Peyer's patch (tissue), 4 donors: ENCODE data around the gene B4GALNT4. TPM values are rescaled to one million over a fixed set of nuclear protein-coding genes. Genes with fewer than 3 reads are reported as not detected.

Source experiments
- DNase-seq, 3 donors: peaks; one replicate each; pipeline ENCODE4 v3.0.0-alpha.2; 2017 to 2019
- H3K27ac ChIP-seq, 4 donors: fragments of 200-600 bp; sonication (generic); one replicate each; pipeline ENCODE4 v1.5.1; 2016 to 2019
- H3K27me3 ChIP-seq, 2 donors: fragments of 200-600 bp; sonication (generic); one replicate each; pipeline ENCODE4 v1.5.1; 2019
- H3K36me3 ChIP-seq, 3 donors: fragments of 200-600 bp; sonication (generic); one replicate each; pipeline ENCODE4 v1.5.1; 2016 to 2019
- H3K4me1 ChIP-seq, 4 donors: fragments of 200-600 bp; sonication (generic); one replicate each; pipeline ENCODE4 v1.5.1; 2016 to 2019
- H3K4me3 ChIP-seq, 4 donors: fragments of 200-600 bp; sonication (generic); 1 replicate in 3 of 4; 2 replicates in 1 of 4; pipeline ENCODE4 v1.5.1; 2016 to 2019; ENCODE audit warnings: mild to moderate bottlenecking in 1 of 4
- H3K9me3 ChIP-seq, 4 donors: fragments of 200-600 bp; sonication (generic); one replicate each; pipeline ENCODE4 v1.5.1; 2016 to 2019; ENCODE audit warnings: mild to moderate bottlenecking in 1 of 4
- CTCF ChIP-seq, 6 experiments: fragments of 450-650 bp in 4 of 6; fragments of 200-600 bp in 2 of 6; sonication (generic) in 1 of 6; IDR thresholded peaks; one replicate each; pipeline ENCODE4 v1.5.1; 2017 to 2019; ENCODE audit warnings: antibody characterized with exemption in 6 of 6, mild to moderate bottlenecking in 3 of 6, moderate library complexity in 1 of 6
- POLR2A ChIP-seq, 2 donors: fragments of 450-650 bp; IDR thresholded peaks; one replicate each; pipeline ENCODE4 v1.5.1; 2017; ENCODE audit warnings: antibody characterized with exemption in 2 of 2, mild to moderate bottlenecking in 2 of 2, moderate library complexity in 2 of 2
- total RNA-seq, 4 donors: library from RNA; depleted of rRNA; stranded (reverse); fragments of >200 nt; gene quantifications; one replicate each; pipeline ENCODE4 v1.1.0, GENCODE V29; 2016

B4GALNT4 gene
- total RNA-seq, 4 donors from 2014 or later: 2.5 to 36.3 (median 9.3) TPM

GRCh38 chr11:395866-396265, 26.6 kb downstream of the B4GALNT4 start:
- Histone ChIP-seq H3K27me3 (no peaks in the 10 kb centered on the region), H3K4me3 (peak overlapping the region in 2 of 4 donors; percentile 78 to 89), H3K36me3 (peaks cover 0 to 24% (median 0%) of the 10 kb centered on the region in 3 donors), H3K9me3 (no peaks in the 10 kb centered on the region), H3K4me1 (peaks cover 0 to 24% (median 9%) of the 10 kb centered on the region in 4 donors), H3K27ac (peak overlapping the region in 1 of 4 donors; percentile 98)
- TF ChIP-seq CTCF (IDR thresholded peaks at IDR 0.05): no peak
- TF ChIP-seq POLR2A (IDR thresholded peaks at IDR 0.05): no peak
- DNase-seq: no peak

GRCh38 chr11:396511-396947, 27.2 kb downstream of the B4GALNT4 start:
- peak overlapping the region; percentile 26 to 50 (median 46) for H3K4me3 ChIP-seq
- peak in 1 of 3 donors; percentile 39 for DNase-seq
- H3K27ac ChIP-seq: peak overlapping the region in 2 of 4 donors; percentile 9 to 66
- H3K9me3 ChIP-seq: no peaks in the 10 kb centered on the region
- H3K27me3 ChIP-seq: no peaks in the 10 kb centered on the region
- H3K36me3 ChIP-seq: peaks cover 0 to 24% (median 0%) of the 10 kb centered on the region in 3 donors
- peak in 1 of 6 experiments; percentile 4 for TF ChIP-seq CTCF (IDR thresholded peaks at IDR 0.05)
- TF ChIP-seq POLR2A (IDR thresholded peaks at IDR 0.05): no peak
- peaks cover 0 to 24% (median 9%) of the 10 kb centered on the region in 4 donors for H3K4me1 ChIP-seq

- H3K27me3 ChIP-seq: no peaks in the 10 kb centered on the region
- H3K36me3 ChIP-seq: peaks cover 0 to 24% (median 0%) of the 10 kb centered on the region in 3 donors
- DNase-seq: peak in 2 of 3 donors; percentile 77 to 86
- H3K9me3 ChIP-seq: no peaks in the 10 kb centered on the region
- H3K27ac ChIP-seq: peak overlapping the region in 2 of 4 donors; percentile 9 to 66
- peaks cover 0 to 24% (median 9%) of the 10 kb centered on the region in 4 donors for H3K4me1 ChIP-seq
- TF ChIP-seq CTCF (IDR thresholded peaks at IDR 0.05) (peak in 5 of 6 experiments; percentile 31 to 67 (median 47)), POLR2A (IDR thresholded peaks at IDR 0.05) (no peak)
- peak overlapping the region; percentile 26 to 50 (median 46) for H3K4me3 ChIP-seq
Observed at GRCh38 chr11:396948-397548, 27.7 kb downstream of the B4GALNT4 start.

GRCh38 chr11:398826-399225, 29.5 kb downstream of the B4GALNT4 start:
- no peaks in the 10 kb centered on the region for H3K27me3 ChIP-seq
- no peak overlapping the region for H3K27ac ChIP-seq
- H3K9me3 ChIP-seq: no peaks in the 10 kb centered on the region
- TF ChIP-seq CTCF (IDR thresholded peaks at IDR 0.05) (no peak), POLR2A (IDR thresholded peaks at IDR 0.05) (no peak)
- peaks cover 0 to 33% (median 0%) of the 10 kb centered on the region in 3 donors for H3K36me3 ChIP-seq
- no peak overlapping the region for H3K4me3 ChIP-seq
- no peak for DNase-seq
- peaks cover 0 to 19% (median 7%) of the 10 kb centered on the region in 4 donors for H3K4me1 ChIP-seq

- no peaks in the 10 kb centered on the region for H3K9me3 ChIP-seq
- H3K27me3 ChIP-seq: no peaks in the 10 kb centered on the region
- peaks cover 0 to 42% (median 0%) of the 10 kb centered on the region in 3 donors for H3K36me3 ChIP-seq
- peaks cover 0 to 19% (median 7%) of the 10 kb centered on the region in 4 donors for H3K4me1 ChIP-seq
- H3K4me3 ChIP-seq: no peak overlapping the region
- TF ChIP-seq POLR2A (IDR thresholded peaks at IDR 0.05) (no peak), CTCF (IDR thresholded peaks at IDR 0.05) (no peak)
- H3K27ac ChIP-seq: no peak overlapping the region
- DNase-seq: no peak
Observed at GRCh38 chr11:399731-400211, 30.5 kb downstream of the B4GALNT4 start.
